ENCODE data around the gene RAD54L.
"Not testable (repeated sequence)": the region's sequence is repeated elsewhere in the genome, so short reads cannot be mapped to it uniquely, and the experiment has no call there.

Gene RAD54L

DNA sequence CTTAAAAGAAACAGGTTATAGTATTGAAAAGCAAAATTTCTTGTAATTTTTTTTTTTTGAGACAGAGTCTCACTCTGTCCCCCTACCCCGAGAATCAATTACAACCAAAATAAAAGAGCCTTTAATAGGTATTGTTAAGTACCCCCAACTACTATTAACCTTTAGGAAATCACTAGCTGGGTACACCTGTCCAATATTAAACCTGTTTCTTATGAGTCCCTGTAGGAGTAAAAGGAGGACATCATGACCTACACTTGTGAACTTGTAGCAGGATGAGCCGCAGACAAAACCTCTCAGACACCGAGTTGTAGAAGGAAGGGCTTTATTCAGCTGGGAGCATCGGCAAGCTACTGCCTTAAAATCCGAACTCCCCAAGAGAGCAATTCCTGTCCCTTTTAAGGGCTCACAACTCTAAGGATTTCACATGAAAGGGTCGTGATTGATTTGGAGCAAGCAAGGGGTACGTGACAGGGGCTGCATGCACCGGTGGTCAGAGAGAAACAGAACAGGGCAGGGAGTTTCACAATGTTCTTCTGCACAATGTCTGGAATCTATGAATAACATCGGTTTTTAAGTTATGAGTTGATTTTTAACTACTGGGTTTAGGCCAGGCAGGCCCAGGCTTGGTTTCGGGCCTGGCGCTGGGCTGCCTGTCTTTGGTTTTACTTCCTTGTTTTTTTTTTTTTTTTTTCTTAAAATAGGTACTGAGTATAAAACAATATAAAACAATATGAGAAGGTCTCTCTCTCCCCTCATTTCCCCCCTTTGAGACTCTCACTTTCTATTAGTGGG lies 77.9 kb downstream of the RAD54L start:
- DNase-seq, result not testable (repeated sequence)

Measured in activated CD4-positive, alpha-beta T cell treated with anti-CD3 and anti-CD28 coated beads for 1 hour (primary cell).